Mesenchymal stem cell (in vitro differentiated cells and primary cell): ENCODE data around the gene IRAG1.
A peak's percentile ranks its signal among the peaks of the same experiment; 100 is the strongest.

Experiments used
- DNase-seq: peaks from one replicate; pipeline ENCODE4 v3.0.0-alpha.2; 2013
- H2AFZ ChIP-seq: one replicate; pipeline ENCODE4 v1.6.1; 2013; ENCODE audit warnings: low read depth, mild to moderate bottlenecking, control low read depth, inconsistent platforms, low read length, moderate library complexity
- H2AK5ac ChIP-seq: 2 replicates; pipeline ENCODE4 v1.6.1; 2013; ENCODE audit warnings: low read length, moderate library complexity, mild to moderate bottlenecking, inconsistent platforms; ENCODE audit not compliant: severe bottlenecking
- H2BK120ac ChIP-seq: one replicate; pipeline ENCODE4 v1.6.1; 2013; ENCODE audit warnings: low read depth, mild to moderate bottlenecking, inconsistent platforms, low read length, moderate library complexity
- H2BK12ac ChIP-seq, 2 experiments: one replicate each; pipeline ENCODE4 v1.6.1; 2013; ENCODE audit warnings: inconsistent platforms in 2 of 2, low read length in 2 of 2, mild to moderate bottlenecking in 2 of 2, moderate library complexity in 2 of 2, control low read depth in 1 of 2
- H2BK15ac ChIP-seq: one replicate; pipeline ENCODE4 v1.6.1; 2013; ENCODE audit warnings: mild to moderate bottlenecking, low read depth, inconsistent platforms; ENCODE audit not compliant: poor library complexity, severe bottlenecking
- H2BK5ac ChIP-seq: 2 replicates; pipeline ENCODE4 v1.6.1; 2013; ENCODE audit warnings: low read depth, mild to moderate bottlenecking, low read length, control low read depth, inconsistent platforms; ENCODE audit not compliant: poor library complexity, severe bottlenecking
- H3K14ac ChIP-seq, 2 experiments: one replicate each; pipeline ENCODE4 v1.6.1; 2013; ENCODE audit warnings: inconsistent platforms in 2 of 2, low read length in 2 of 2, control low read depth in 1 of 2, mild to moderate bottlenecking in 1 of 2, moderate library complexity in 1 of 2
- H3K18ac ChIP-seq, 2 experiments: one replicate each; pipeline ENCODE4 v1.6.1; 2013; ENCODE audit warnings: inconsistent platforms in 2 of 2, low read length in 2 of 2, control low read depth in 1 of 2, low read depth in 1 of 2, mild to moderate bottlenecking in 1 of 2
- H3K23ac ChIP-seq, 2 experiments: one replicate each; pipeline ENCODE4 v1.6.1; 2013; ENCODE audit warnings: inconsistent platforms in 2 of 2, low read length in 2 of 2, mild to moderate bottlenecking in 2 of 2, moderate library complexity in 2 of 2, control low read depth in 1 of 2
- H3K27ac ChIP-seq: 2 replicates; pipeline ENCODE4 v1.5.1; 2013; ENCODE audit warnings: mild to moderate bottlenecking, moderate library complexity, low read length, control low read depth, inconsistent platforms; ENCODE audit not compliant: poor library complexity, severe bottlenecking
- H3K27me3 ChIP-seq, 2 experiments: 2 replicates each; pipeline versions ENCODE4 v1.6.1 to v1.7.0; 2013; ENCODE audit warnings: low read length in 2 of 2, mild to moderate bottlenecking in 2 of 2, moderate library complexity in 2 of 2, control low read depth in 1 of 2, inconsistent platforms in 1 of 2; ENCODE audit not compliant: control insufficient read depth in 1 of 2, insufficient read depth in 1 of 2
- H3K36me3 ChIP-seq, 2 experiments: 2 replicates each; pipeline versions ENCODE4 v1.6.1 to v1.7.0; 2013; ENCODE audit warnings: low read length in 2 of 2, control low read depth in 1 of 2, inconsistent platforms in 1 of 2, low read depth in 1 of 2, mild to moderate bottlenecking in 1 of 2; ENCODE audit not compliant: insufficient read depth in 2 of 2, control insufficient read depth in 1 of 2
- H3K4ac ChIP-seq, 2 experiments: one replicate each; pipeline ENCODE4 v1.6.1; 2013; ENCODE audit warnings: inconsistent platforms in 2 of 2, low read length in 2 of 2, mild to moderate bottlenecking in 2 of 2, moderate library complexity in 2 of 2, control low read depth in 1 of 2, low read depth in 1 of 2
- H3K4me1 ChIP-seq: 2 replicates; pipeline ENCODE4 v1.6.1; 2013; ENCODE audit warnings: low read depth, low read length, control low read depth; ENCODE audit not compliant: control insufficient read depth, insufficient read depth
- H3K4me2 ChIP-seq: 2 replicates; pipeline ENCODE4 v1.6.1; 2013; ENCODE audit warnings: low read length, mild to moderate bottlenecking, inconsistent platforms; ENCODE audit not compliant: poor library complexity, severe bottlenecking
- H3K4me3 ChIP-seq, 2 experiments: 2 replicates each; pipeline versions ENCODE4 v1.5.1 to v1.7.0; 2013; ENCODE audit warnings: low read length in 2 of 2, mild to moderate bottlenecking in 2 of 2, control low read depth in 1 of 2, low read depth in 1 of 2; ENCODE audit not compliant: insufficient read depth in 1 of 2
- H3K79me1 ChIP-seq: replicated peaks from 2 replicates; pipeline ENCODE4 v1.6.1; 2013; ENCODE audit warnings: mild to moderate bottlenecking, control low read depth, low read length, inconsistent platforms; ENCODE audit not compliant: poor library complexity, severe bottlenecking
- H3K9ac ChIP-seq: 2 replicates; pipeline ENCODE4 v1.7.0; 2013; ENCODE audit warnings: mild to moderate bottlenecking, low read length, moderate library complexity
- H3K9me3 ChIP-seq: 2 replicates; pipeline ENCODE4 v1.7.0; 2013; ENCODE audit warnings: mild to moderate bottlenecking, low read length; ENCODE audit not compliant: control insufficient read depth
- H4K8ac ChIP-seq: one replicate; pipeline ENCODE4 v1.6.1; 2013; ENCODE audit warnings: inconsistent platforms, mild to moderate bottlenecking, low read length, moderate library complexity
- H4K91ac ChIP-seq: one replicate; pipeline ENCODE4 v1.6.1; 2013; ENCODE audit warnings: mild to moderate bottlenecking, low read length, inconsistent platforms
- WGBS: methylation state at CpG from one replicate; pipeline ENCODE4 v1.1.7; 2013; ENCODE audit warnings: mixed read lengths; 5-methylcytosine and 5-hydroxymethylcytosine counted together

IRAG1 gene

DNA sequence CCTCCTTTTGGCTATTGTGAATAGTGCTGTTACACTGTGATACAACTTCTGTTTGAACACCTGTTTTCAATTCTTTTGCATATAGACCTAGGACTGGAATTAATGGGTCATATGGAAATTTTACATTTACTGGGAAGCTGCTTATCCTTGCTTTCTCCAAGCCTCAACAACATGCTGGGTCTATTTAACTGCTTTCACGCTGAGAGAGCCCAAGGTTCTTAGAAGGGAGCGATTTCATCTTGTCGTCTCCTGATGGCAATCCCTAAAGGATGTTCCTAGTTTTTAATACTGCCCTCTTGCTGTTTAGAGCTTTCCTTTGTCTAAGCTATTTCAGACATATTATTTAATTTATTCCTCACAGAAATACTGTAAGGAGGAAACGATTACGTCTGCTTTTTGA lies 15.5 kb downstream of the IRAG1 start:
- Histone ChIP-seq H3K4me1 (peaks cover 14% of the 10 kb centered on the region), H3K14ac (no peak overlapping the region), H3K23ac (no peak overlapping the region), H3K4ac (no peak overlapping the region), H2BK12ac (no peak overlapping the region), H2BK15ac (no peak overlapping the region), H2AK5ac (no peak overlapping the region), H3K4me3 (no peak overlapping the region), H3K9ac (no peak overlapping the region), H4K91ac (no peak overlapping the region), H2BK5ac (no peak overlapping the region), H3K4me2 (no peak overlapping the region), H3K27me3 (no peaks in the 10 kb centered on the region), H3K36me3 (peaks cover 0 to 4% of the 10 kb centered on the region in 2 experiments), H2AFZ (no peak overlapping the region), H3K27ac (no peak overlapping the region), H3K18ac (no peak overlapping the region), H3K79me1 (no peaks in the 10 kb centered on the region), H2BK120ac (no peak overlapping the region), H4K8ac (no peak overlapping the region), H3K9me3 (no peaks in the 10 kb centered on the region)
- DNase-seq = no peak
- 92% methylated on average over 4 of the region's 5 CpGs for whole genome bisulfite sequencing

DNA sequence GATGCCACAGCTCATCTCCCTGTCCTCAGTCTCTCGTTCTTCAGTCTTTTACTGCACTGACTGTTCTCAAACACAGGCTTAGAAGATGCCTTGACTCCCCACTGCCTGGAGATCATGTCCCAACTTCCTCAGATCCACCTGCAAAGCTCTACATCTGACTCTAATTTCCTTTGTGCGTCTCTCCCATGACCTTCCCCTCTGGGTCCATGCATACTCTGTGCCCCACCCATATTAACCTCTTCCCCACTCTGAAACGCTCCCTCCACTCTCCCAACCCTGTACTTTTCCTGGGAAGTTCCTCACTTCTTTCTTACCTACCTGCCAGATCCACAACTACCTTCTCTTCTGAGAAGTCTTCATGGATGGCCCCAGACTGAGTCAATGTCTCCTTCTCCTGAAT lies 16.6 kb downstream of the IRAG1 start:
- Histone ChIP-seq H2AK5ac (no peak overlapping the region), H2BK15ac (no peak overlapping the region), H3K9ac (no peak overlapping the region), H2AFZ (no peak overlapping the region), H3K4me3 (no peak overlapping the region), H3K23ac (no peak overlapping the region), H4K8ac (no peak overlapping the region), H3K14ac (no peak overlapping the region), H2BK120ac (no peak overlapping the region), H2BK5ac (no peak overlapping the region), H2BK12ac (no peak overlapping the region), H3K4ac (no peak overlapping the region), H3K79me1 (no peaks in the 10 kb centered on the region), H4K91ac (no peak overlapping the region), H3K18ac (no peak overlapping the region), H3K36me3 (peaks cover 0 to 4% of the 10 kb centered on the region in 2 experiments), H3K27ac (no peak overlapping the region), H3K27me3 (no peaks in the 10 kb centered on the region), H3K9me3 (no peaks in the 10 kb centered on the region), H3K4me1 (peaks cover 16% of the 10 kb centered on the region), H3K4me2 (no peak overlapping the region)
- WGBS = 87% methylated on average over 3 of the region's 3 CpGs
- no peak for DNase-seq

DNA sequence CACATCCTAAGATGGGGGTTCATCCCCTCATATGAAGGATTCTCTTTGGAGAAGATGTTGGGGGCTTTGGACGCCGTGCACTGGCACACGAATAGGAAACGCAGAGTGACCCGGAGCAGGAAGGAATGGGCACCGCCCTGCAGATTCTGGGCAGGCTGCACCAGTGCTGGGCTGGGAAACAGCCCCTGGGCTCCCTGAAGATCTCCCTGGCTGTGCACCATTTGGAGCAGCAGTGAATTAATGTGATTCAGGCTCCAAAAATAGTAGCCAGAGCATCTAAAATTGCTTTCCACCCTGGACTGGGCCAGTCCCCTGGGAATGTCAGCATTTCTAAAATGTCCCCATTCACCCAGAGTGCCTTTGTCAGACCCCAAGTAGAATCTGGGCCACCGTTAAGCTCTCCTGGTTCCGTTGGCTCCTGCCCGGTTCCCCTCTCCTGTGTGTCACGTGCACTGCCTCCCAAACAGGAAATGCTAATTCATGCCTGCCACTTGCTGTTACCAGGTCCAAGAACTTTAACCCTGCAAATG lies 18.6 kb downstream of the IRAG1 start:
- Histone ChIP-seq H3K4me3 (peak overlapping the region in 1 of 2 experiments; percentile 63), H3K9ac (peak overlapping the region; percentile 81), H3K27ac (no peak overlapping the region), H4K8ac (peak overlapping the region; percentile 27), H4K91ac (peak overlapping the region; percentile 31), H3K14ac (peak overlapping the region in 1 of 2 experiments; percentile 28), H3K4me2 (no peak overlapping the region), H2AFZ (no peak overlapping the region), H2BK12ac (peak overlapping the region in 1 of 2 experiments; percentile 96), H3K4ac (peak overlapping the region in 1 of 2 experiments; percentile 71), H3K27me3 (no peaks in the 10 kb centered on the region), H3K36me3 (peaks cover 0 to 4% of the 10 kb centered on the region in 2 experiments), H3K79me1 (no peaks in the 10 kb centered on the region), H2BK15ac (peak overlapping the region; percentile 26), H3K23ac (no peak overlapping the region), H3K18ac (peak overlapping the region; percentile 46 to 52), H3K9me3 (no peaks in the 10 kb centered on the region), H3K4me1 (peaks cover 13% of the 10 kb centered on the region), H2BK120ac (peak overlapping the region; percentile 1), H2BK5ac (no peak overlapping the region), H2AK5ac (no peak overlapping the region)
- WGBS = 69% methylated on average over 9 of the region's 10 CpGs
- DNase-seq = no peak

DNA sequence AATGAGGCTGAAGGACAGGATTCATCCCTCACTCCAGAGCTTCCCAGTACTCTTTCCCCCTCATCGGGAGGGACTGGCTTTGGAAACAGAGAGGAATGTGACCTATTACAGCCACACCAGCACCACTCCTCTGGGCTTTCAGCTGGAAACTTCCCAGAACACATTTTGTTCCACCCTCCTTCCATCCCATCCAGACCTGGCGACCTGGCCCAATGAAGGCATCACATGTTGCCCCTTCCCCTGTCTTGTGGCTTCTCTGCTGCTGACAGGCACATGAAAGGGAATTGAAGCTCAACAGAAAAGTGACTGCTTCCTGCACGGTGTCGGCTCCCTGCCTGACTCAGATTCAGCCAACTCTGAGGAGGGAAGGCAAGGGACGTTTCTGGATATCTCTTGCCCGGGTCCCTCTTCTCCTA lies 19.1 kb downstream of the IRAG1 start:
- Histone ChIP-seq H3K18ac (peak overlapping the region; percentile 46 to 52), H3K23ac (no peak overlapping the region), H2BK120ac (no peak overlapping the region), H3K79me1 (no peaks in the 10 kb centered on the region), H2AFZ (no peak overlapping the region), H3K9me3 (no peaks in the 10 kb centered on the region), H4K8ac (no peak overlapping the region), H4K91ac (peak overlapping the region; percentile 84), H3K36me3 (peaks cover 0 to 4% of the 10 kb centered on the region in 2 experiments), H3K27me3 (no peaks in the 10 kb centered on the region), H3K27ac (no peak overlapping the region), H3K4me1 (peaks cover 15% of the 10 kb centered on the region), H3K9ac (peak overlapping the region; percentile 81), H3K4me3 (peak overlapping the region in 1 of 2 experiments; percentile 63), H3K4ac (no peak overlapping the region), H2BK5ac (no peak overlapping the region), H2BK15ac (peak overlapping the region; percentile 56), H3K4me2 (no peak overlapping the region), H2AK5ac (no peak overlapping the region), H3K14ac (no peak overlapping the region), H2BK12ac (peak overlapping the region; percentile 69 to 96)
- peak; percentile 49 for DNase-seq
- WGBS = 9% methylated on average over 6 of the region's 6 CpGs
